Upper lobe of right lung (tissue), 1 donor: Measurements from ENCODE around the gene HTRA3. TPM values are rescaled to one million over a fixed set of nuclear protein-coding genes. Genes with fewer than 3 reads are reported as not detected.
A peak's percentile ranks its signal among the peaks of the same experiment; 100 is the strongest.

Source experiments
- ATAC-seq: fragments of 200-7000 bp; cut with Tn5 transposase; one replicate; pipeline ENCODE4 v1.9.1; 2020; ENCODE audit warnings: mild to moderate bottlenecking, moderate library complexity
- DNase-seq: peaks from one replicate; pipeline ENCODE4 v3.0.0-alpha.2; 2020
- H3K27ac ChIP-seq: fragments of 200-600 bp; one replicate; pipeline ENCODE4 v1.8.0; 2022
- H3K27me3 ChIP-seq: fragments of 200-600 bp; one replicate; pipeline ENCODE4 v1.8.0; 2022; ENCODE audit warnings: mild to moderate bottlenecking
- H3K36me3 ChIP-seq: fragments of 200-600 bp; one replicate; pipeline ENCODE4 v1.8.0; 2022
- H3K4me1 ChIP-seq: fragments of 200-600 bp; one replicate; pipeline ENCODE4 v1.8.0; 2022
- H3K4me3 ChIP-seq: fragments of 200-600 bp; one replicate; pipeline ENCODE4 v1.8.0; 2022; ENCODE audit warnings: mild to moderate bottlenecking
- H3K9me3 ChIP-seq: fragments of 200-600 bp; one replicate; pipeline ENCODE4 v1.8.0; 2022
- CTCF ChIP-seq: fragments of 200-600 bp; IDR thresholded peaks from one replicate; pipeline ENCODE4 v1.8.0; 2022; ENCODE audit warnings: antibody characterized with exemption
- intact Hi-C: fragments of 100-400 bp; cut with DNase I; formaldehyde crosslinking; loops from one replicate; pipeline ENCODE4 v1.11.0; 2022
- total RNA-seq: library from RNA; stranded (reverse); fragmentation: NEBNext Ultra II Directional; extraction: Animal tissue kit (Norgen Biotek cat#: 25700); gene quantifications from one replicate; pipeline ENCODE4 v1.2.1, GENCODE V29; 2021
- donor health status: DM: no; HTN: yes; CAD: no; lungs with severe emphysema.

Gene HTRA3
- total RNA-seq, 1 donor from 2014 or later: 25.0 TPM

- DNase-seq: no peak
- H3K4me3 ChIP-seq: no peak overlapping the region
- H3K36me3 ChIP-seq: no peaks in the 10 kb centered on the region
- intact Hi-C loops: no loop called here
- no peak for ATAC-seq
- TF ChIP-seq CTCF: no peak
- peaks cover 12% of the 10 kb centered on the region for H3K4me1 ChIP-seq
- no peaks in the 10 kb centered on the region for H3K27me3 ChIP-seq
- H3K27ac ChIP-seq: no peak overlapping the region
- peaks cover 6% of the 10 kb centered on the region for H3K9me3 ChIP-seq
These were observed 53.5 kb downstream of the HTRA3 start for GRCh38 chr4:8322794-8323704.

- Histone ChIP-seq H3K4me1 (peaks cover 12% of the 10 kb centered on the region), H3K9me3 (peaks cover 6% of the 10 kb centered on the region), H3K4me3 (no peak overlapping the region), H3K27ac (no peak overlapping the region), H3K36me3 (no peaks in the 10 kb centered on the region), H3K27me3 (no peaks in the 10 kb centered on the region)
- ATAC-seq: no peak
- DNase-seq: no peak
- intact Hi-C loops: no loop called here
- no peak for TF ChIP-seq CTCF
These were observed 54.5 kb downstream of the HTRA3 start for GRCh38 chr4:8323947-8324555.

- no peak overlapping the region for H3K4me3 ChIP-seq
- no peaks in the 10 kb centered on the region for H3K27me3 ChIP-seq
- H3K9me3 ChIP-seq: peaks cover 6% of the 10 kb centered on the region
- no peak for TF ChIP-seq CTCF
- H3K4me1 ChIP-seq: peaks cover 8% of the 10 kb centered on the region
- H3K27ac ChIP-seq: no peak overlapping the region
- no peaks in the 10 kb centered on the region for H3K36me3 ChIP-seq
- ATAC-seq (no peak), DNase-seq (peak; percentile 5)
- intact Hi-C loops: no loop called here
These were observed 55.2 kb downstream of the HTRA3 start for GRCh38 chr4:8324640-8325239.

- Histone ChIP-seq H3K4me1 (peaks cover 3% of the 10 kb centered on the region), H3K4me3 (no peak overlapping the region), H3K27me3 (no peaks in the 10 kb centered on the region), H3K27ac (no peak overlapping the region), H3K36me3 (no peaks in the 10 kb centered on the region), H3K9me3 (peaks cover 6% of the 10 kb centered on the region)
- no peak for TF ChIP-seq CTCF
- ATAC-seq: no peak
- intact Hi-C loops: no loop called here
- DNase-seq: peak; percentile 21
These were observed 55.9 kb downstream of the HTRA3 start for GRCh38 chr4:8325291-8325973.

- no peak for TF ChIP-seq CTCF
- DNase-seq: no peak
- peaks cover 4% of the 10 kb centered on the region for H3K4me1 ChIP-seq
- H3K9me3 ChIP-seq: peaks cover 6% of the 10 kb centered on the region
- H3K27ac ChIP-seq: no peak overlapping the region
- ATAC-seq: no peak
- no peak overlapping the region for H3K4me3 ChIP-seq
- no peaks in the 10 kb centered on the region for H3K27me3 ChIP-seq
- intact Hi-C loops: no loop called here
- no peaks in the 10 kb centered on the region for H3K36me3 ChIP-seq
These were observed 56.7 kb downstream of the HTRA3 start for GRCh38 chr4:8326206-8326605.
